Measurements from ENCODE around the gene PRKCH. TPM values are rescaled to one million over a fixed set of nuclear protein-coding genes. Genes with fewer than 3 reads are reported as not detected.

PRKCH gene
- total and polyA plus RNA-seq, 2 experiments from 2014 or later: 7.1 to 11.2 TPM

DNA sequence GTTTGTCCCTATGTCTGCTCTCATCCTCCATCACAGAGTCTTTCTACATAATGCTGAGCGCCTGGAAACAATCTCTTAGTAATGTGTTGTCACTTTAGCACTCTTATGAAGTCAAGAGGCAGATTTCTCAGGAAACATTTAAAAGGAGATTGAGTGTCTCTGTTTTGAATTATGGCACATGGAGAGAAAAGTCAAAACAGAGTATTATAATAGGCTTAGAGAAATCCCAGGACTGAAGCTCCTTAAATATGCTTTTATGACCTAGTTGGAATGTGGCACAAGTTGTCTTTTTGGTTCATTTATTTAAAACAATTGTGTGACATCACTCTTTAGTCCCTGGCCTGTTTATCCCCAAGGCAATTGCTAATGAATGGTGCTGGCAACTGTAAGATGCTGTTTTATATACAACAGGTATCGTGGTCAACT is 256.1 kb downstream of the PRKCH start:
- H3K4me2 ChIP-seq: no peak overlapping the region
- TF ChIP-seq CTCF (IDR thresholded peaks at IDR 0.05; ENCODE audit: poor library complexity) (no peak), EZH2phosphoT487 (IDR thresholded peaks at IDR 0.05; ENCODE audit: low read depth, severe bottlenecking, unreplicated experiment) (no peak), EZH2 (IDR thresholded peaks at IDR 0.05; ENCODE audit: borderline replicate concordance) (no peak)

GRCh38 chr14:61578745-61579144 is 257.4 kb downstream of the PRKCH start:
- H2AFZ ChIP-seq: no peak overlapping the region
- no peak overlapping the region for H3K4me2 ChIP-seq
- peaks cover 13% of the 10 kb centered on the region for H3K4me1 ChIP-seq (ENCODE audit: insufficient read depth)
- no peak overlapping the region for H3K27ac ChIP-seq
- H3K4me3 ChIP-seq: no peak overlapping the region
- no peaks in the 10 kb centered on the region for H3K79me2 ChIP-seq
- no peaks in the 10 kb centered on the region for H4K20me1 ChIP-seq (ENCODE audit: insufficient read depth, poor library complexity, severe bottlenecking)
- no peak for DNase-seq (ENCODE audit: low spot score)
- WGBS (ENCODE audit: low lambda C conversion rate, missing lambda C conversion rate): 66% methylated on average over 2 of the region's 2 CpGs
- H3K9me3 ChIP-seq (ENCODE audit: low read depth): no peaks in the 10 kb centered on the region
- H3K9me2 ChIP-seq (replicated peaks; ENCODE audit: insufficient read depth): no peaks in the 10 kb centered on the region
- no peaks in the 10 kb centered on the region for H3K36me3 ChIP-seq (replicated peaks; ENCODE audit: insufficient read depth, low read depth)
- TF ChIP-seq CTCF (IDR thresholded peaks at IDR 0.05; ENCODE audit: poor library complexity) (no peak), EZH2 (IDR thresholded peaks at IDR 0.05; ENCODE audit: borderline replicate concordance) (no peak), EZH2phosphoT487 (IDR thresholded peaks at IDR 0.05; ENCODE audit: low read depth, severe bottlenecking, unreplicated experiment) (no peak)
- H3K27me3 ChIP-seq: no peaks in the 10 kb centered on the region

More for the DNA sequence above, 256.1 kb downstream of the PRKCH start:
- 51% methylated on average over 2 of the region's 2 CpGs for WGBS (ENCODE audit: low lambda C conversion rate, missing lambda C conversion rate)
- peak overlapping the region; percentile 19 for H3K27ac ChIP-seq
- H3K9me2 ChIP-seq (replicated peaks; ENCODE audit: insufficient read depth): no peaks in the 10 kb centered on the region
- no peak for DNase-seq (ENCODE audit: low spot score)
- peaks cover 22% of the 10 kb centered on the region for H3K4me1 ChIP-seq (ENCODE audit: insufficient read depth)
- no peaks in the 10 kb centered on the region for H3K36me3 ChIP-seq (replicated peaks; ENCODE audit: insufficient read depth, low read depth)
- no peaks in the 10 kb centered on the region for H3K79me2 ChIP-seq
- H3K9me3 ChIP-seq (ENCODE audit: low read depth): no peaks in the 10 kb centered on the region
- no peaks in the 10 kb centered on the region for H3K27me3 ChIP-seq
- no peak overlapping the region for H3K4me3 ChIP-seq
- H4K20me1 ChIP-seq (ENCODE audit: insufficient read depth, poor library complexity, severe bottlenecking): no peaks in the 10 kb centered on the region
- H2AFZ ChIP-seq: no peak overlapping the region

DNA sequence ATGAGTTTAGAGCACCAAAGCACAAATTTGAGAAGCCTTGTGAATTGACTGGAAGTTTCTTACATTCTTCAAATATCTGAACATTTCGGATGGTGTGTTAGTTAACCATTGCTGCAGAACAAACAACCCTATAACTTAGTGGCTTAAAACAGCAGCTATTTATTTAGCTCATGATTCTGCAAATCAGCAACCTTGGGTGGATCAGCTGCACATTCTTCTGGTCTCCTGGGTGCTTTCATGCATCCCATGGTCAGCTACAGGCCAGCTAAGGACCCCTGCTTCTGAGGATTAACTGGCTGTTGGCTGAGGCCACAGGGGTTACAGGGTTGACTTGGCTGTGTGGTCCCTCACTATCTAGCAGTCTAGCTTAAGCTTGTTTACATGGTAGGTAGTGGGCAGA is 260.0 kb downstream of the PRKCH start:
- Histone ChIP-seq H3K9me2 (replicated peaks; ENCODE audit: insufficient read depth) (no peaks in the 10 kb centered on the region), H3K27me3 (no peaks in the 10 kb centered on the region), H3K36me3 (replicated peaks; ENCODE audit: insufficient read depth, low read depth) (no peaks in the 10 kb centered on the region), H3K79me2 (no peaks in the 10 kb centered on the region), H2AFZ (no peak overlapping the region), H4K20me1 (ENCODE audit: insufficient read depth, poor library complexity, severe bottlenecking) (no peaks in the 10 kb centered on the region), H3K4me2 (peak overlapping the region; percentile 52), H3K27ac (peak overlapping the region; percentile 43), H3K4me3 (no peak overlapping the region), H3K4me1 (ENCODE audit: insufficient read depth) (peaks cover 29% of the 10 kb centered on the region), H3K9me3 (ENCODE audit: low read depth) (no peaks in the 10 kb centered on the region)
- 53% methylated on average over 1 of the region's 1 CpG for WGBS (ENCODE audit: low lambda C conversion rate, missing lambda C conversion rate)
- TF ChIP-seq EZH2phosphoT487 (IDR thresholded peaks at IDR 0.05; ENCODE audit: low read depth, severe bottlenecking, unreplicated experiment): no peak
- TF ChIP-seq EZH2 (IDR thresholded peaks at IDR 0.05; ENCODE audit: borderline replicate concordance): no peak
- TF ChIP-seq CTCF (IDR thresholded peaks at IDR 0.05; ENCODE audit: poor library complexity): no peak
- DNase-seq (ENCODE audit: low spot score): no peak

Measured in hepatocyte (in vitro differentiated cells).